NCI-H2196 treated with DMSO at 0.1 percent for 48 hours (cell line): Measurements from ENCODE around the gene C6orf89.
A peak's percentile ranks its signal among the peaks of the same experiment; 100 is the strongest.
"Not testable (repeated sequence)": the region's sequence is repeated elsewhere in the genome, so short reads cannot be mapped to it uniquely, and the experiment has no call there.

ENCODE experiments used
- DNase-seq: peaks from one replicate; lab custom pipeline; 2025; ENCODE audit not compliant: unreplicated experiment; lab: John Stamatoyannopoulos, UW

Gene C6orf89

DNA sequence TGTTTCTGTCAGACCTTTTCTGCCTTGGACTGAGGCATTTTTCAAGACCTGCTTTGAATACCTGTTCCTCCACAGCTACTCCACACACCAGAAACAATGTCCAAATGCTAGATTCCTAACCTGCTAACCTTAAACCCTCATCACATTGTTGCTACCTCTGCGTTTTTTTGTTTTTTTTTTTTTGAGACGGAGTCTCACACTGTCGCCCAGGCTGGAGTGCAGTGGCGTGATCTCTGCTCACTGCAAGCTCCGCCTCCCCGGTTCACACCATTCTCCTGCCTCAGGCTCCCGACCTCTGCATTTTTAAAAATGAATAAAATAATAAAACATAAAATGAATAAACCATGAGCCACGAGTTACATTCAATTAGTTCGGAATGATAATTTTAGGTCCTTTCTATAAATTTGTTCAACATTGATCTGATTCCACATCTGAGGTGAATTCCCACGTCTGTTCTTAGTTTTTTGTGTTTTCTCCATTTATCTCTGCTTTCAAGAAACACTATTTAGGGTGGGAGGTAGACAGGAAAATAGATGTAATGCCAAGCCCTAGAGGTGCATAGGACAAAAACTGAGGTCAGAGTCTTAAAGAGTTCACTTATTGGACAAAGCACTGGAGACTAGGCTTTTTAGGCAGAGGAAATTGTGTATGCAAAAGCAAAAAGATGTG, 1.3 kb downstream of the C6orf89 start:
- no peak for DNase-seq

DNA sequence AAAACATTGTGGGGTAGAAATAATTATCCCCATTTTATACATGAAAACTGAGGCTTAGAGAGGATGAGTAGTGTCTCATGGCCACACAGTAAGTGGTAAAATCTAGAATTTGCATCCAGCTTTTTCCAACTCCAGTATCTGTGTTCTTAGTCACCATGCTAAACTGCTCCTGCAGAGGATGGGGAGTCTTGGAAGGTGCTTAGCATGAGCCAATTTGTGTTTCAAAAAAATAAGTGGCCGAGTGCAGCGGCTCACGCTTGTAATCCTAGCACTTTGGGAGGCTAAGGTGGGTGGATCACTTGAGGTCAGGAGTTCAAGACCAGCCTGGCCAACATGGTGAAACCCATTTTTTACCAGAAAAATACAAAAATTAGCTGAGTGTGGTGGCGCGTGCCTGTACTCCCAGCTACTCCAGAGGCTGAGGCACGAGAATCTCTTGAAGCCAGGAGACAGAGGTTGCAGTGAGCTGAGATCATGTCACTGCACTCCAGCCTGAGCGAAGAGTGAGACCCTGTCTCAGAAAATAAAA, 2.4 kb downstream of the C6orf89 start:
- DNase-seq, result no peak

DNA sequence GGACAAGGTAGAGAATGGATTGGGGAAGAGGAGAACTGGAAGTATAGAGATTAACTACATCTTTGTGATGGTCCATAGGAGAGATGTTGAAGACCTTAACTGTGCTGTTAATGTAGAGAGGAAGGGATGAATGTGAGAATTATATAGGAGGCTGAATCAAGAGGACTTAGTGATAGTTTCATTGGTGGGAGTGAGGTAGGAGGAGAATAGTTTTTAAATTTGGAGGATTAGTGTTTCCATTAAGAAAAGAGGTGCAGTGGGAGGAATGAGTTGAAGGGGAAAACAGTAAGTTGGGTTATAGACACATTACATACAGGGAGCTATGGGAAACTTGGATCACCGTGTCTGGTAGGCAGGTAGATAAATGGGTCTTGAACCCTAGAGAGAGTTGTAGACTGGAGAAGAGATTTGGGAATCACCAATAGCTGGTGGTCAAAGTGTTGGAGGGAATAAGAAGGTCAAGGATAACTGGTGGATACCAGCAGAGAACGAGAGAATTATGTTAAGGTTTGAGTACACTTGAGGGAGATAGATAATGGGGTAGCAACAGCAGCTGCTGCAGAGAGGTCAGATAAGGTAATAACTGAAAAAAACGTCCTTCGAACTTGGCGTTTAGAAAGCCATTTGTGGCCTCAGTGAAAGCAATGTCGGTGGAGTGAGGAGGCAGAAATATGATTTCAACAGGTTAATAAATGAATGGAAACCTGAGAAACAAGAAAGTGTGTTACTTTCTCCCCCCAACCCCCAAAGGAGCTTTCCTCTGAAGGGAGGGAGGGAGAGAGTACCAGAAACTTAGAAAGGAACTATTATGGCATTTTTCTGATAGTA, 3.1 kb downstream of the C6orf89 start:
- DNase-seq, result no peak

DNA sequence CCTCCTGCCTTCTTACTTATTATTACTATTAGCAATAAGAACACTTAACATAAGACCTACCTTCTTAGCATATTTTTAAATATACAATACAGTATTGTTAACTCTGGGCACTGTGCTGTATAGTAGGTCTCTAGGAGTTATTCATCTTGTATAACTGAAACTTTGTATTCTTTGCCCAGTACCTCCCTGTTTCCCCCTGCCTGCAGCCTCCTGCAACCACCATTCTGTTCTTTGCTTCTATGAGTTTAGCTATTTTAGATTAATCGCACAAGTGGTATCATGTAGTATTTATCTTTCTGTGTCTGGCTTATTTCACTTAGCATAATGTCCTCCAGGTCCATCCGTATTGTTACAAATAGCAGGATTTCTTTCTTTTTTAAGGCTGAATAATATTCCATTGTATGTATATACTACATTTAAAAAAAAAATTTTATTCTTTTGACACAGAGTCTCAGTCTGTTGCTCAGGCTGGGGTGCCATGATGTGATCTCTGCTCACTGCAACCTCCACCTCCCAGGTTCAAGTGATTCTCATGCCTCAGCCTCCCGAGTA, 4.4 kb downstream of the C6orf89 start:
- DNase-seq, result no peak

DNA sequence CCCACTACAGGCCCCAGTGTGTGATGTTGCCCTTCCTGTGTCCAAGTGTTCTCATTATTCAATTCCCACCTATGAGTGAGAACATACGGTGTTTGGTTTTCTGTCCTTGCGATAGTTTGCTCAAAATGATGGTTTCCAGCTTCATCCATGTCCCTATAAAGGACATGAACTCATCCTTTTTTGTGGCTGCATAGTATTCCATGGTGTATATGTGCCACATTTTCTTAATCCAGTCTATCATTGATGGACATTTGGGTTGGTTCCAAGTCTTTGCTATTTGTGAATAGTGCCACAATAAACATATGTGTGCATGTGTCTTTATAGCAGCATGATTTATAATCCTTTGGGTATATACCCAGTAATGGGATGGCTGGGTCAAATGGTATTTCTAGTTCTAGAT, 5.4 kb downstream of the C6orf89 start:
- not testable (repeated sequence) for DNase-seq

DNA sequence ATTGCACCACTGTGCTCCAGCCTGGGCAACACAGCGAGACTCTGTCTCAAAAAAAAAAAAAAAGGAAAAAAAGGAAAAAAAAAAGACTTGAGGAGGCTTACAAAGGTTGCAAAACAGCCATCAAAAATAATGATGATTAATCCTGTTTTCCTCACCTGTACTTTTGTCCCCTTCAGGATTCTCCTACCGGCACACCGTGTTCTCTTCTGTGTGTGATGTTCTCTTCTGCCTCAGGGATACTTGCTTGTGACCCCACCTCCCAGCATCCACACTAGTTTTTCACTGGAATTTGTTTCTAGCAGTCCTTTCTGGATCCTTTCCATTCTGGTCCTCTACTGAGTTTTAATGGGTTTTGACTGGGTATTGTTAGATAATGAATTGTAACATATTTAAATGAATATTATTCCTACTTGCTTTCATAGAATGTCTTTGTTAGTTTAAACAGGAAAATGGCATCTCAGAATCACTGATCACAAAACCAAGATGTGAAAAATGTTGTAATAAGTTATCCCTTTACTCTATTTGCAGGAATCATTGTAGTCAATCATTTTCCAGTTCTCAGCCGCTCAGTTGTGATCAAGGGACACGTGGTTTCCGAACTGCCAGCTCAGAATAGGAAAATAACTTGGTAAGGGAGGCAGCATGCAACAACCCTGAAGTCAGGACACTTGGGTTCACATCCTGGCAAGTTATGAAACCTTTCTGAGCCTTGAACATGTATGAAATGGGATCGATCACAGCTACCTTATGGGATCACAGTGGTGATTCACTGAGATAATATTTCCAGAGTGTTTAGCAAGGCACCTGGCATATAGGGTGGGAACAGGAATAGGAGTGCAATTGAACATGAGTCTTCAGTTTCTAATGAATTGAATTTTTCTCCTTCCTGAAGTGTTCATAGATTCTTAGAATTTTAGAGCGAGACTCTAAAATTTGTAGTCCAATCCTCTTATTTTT, 8.5 kb downstream of the C6orf89 start:
- DNase-seq, result no peak

DNA sequence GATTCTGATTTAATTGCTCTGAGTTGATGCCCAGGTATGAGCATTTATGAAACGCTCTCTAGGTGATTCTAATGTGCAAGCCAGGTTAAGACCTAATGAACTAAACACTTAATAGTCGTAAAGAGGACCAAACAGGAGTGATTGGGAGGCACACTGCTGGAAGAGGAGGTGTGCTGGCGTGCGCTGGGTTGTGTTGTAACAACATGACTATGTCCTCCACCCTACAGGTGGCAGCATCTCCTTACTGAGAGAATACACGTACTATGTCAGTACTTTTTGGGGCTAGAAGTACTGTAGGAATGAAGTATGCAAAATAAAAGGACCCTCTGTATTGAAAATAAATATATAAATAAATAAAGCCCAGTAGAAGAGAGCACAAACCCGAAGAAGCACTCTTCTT, 11.9 kb downstream of the C6orf89 start:
- no peak for DNase-seq

DNA sequence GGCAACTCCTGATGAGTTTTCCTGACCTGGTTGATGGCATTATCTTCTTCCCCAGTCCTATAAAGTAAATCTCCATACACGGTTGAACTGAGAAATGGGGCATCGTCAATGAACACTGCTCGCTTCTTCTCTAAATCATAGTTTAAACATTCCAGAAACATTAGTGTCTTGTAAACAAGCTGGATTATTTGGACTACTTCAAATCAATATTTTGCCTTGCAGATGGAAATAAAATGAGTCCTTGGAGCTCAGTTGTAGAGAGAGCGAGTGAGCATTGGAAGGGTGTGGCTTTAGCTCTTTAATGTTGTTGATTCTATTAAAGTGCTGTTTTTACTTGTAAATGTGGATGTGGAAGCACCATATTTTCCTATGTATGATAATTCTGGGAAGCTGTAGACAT, 18.4 kb downstream of the C6orf89 start:
- DNase-seq, result no peak

DNA sequence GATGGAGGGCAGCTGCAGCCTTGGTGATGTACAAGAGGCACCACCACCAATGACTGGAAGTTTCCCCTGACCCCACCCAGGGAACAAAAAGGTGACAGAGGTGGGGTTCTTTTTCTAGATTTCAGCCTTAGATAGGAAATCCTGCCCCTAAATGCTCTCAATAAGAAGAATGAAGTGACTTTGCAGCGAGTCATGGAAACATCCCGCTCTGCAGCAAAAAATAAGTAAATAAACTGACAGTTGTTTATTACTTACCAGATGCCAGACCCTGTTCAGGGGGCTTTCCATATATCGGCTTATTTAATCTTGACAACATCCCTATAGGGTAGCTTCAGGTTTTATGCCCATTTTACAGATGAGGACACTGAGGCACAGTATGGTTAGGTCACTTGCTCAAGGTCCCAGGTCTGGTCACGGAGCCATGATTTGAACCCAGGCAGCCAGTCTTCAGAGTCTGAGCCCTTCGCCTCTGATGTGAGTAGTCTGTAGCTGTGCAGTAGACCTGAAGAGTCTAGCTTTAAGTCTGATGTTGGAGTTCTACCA, 19.2 kb downstream of the C6orf89 start:
- no peak for DNase-seq

DNA sequence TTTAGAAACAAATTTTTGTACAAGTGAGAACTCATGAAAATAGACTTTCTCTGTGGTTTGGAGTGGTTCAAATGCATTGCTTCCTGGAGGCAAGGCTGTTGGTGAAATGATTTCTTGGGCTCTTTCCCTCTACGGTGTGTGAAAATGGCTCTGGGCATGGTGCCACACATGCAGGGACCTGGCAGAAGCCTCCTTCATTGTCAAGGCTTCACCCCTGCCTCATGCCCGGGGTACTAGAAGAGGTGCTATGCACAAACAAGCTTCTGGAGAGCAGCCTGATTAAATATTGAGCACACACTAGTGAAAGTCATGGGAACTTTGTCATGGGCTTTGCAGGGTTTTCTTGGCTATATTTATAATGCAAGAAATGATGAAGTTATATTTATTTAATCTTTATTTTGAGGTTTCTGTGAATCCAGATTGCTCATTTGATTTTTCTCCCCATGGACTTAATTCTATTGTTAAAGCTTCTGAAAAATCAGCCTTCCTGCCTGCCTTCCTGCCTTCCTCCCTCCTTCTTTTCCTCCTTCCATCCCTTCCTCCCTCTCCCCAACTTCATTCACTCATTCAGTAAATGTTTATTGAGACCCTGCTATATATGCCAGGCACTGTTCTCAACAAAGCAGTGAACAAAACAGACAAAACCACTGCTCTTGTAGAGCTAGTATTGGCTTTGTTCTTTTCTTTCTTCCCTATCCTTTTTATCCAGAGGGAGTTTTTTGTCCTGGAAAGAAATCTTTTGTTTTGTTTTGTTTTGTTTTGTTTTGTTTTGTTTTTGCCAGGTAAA, 21.0 kb downstream of the C6orf89 start:
- DNase-seq, result peak; percentile 72

DNA sequence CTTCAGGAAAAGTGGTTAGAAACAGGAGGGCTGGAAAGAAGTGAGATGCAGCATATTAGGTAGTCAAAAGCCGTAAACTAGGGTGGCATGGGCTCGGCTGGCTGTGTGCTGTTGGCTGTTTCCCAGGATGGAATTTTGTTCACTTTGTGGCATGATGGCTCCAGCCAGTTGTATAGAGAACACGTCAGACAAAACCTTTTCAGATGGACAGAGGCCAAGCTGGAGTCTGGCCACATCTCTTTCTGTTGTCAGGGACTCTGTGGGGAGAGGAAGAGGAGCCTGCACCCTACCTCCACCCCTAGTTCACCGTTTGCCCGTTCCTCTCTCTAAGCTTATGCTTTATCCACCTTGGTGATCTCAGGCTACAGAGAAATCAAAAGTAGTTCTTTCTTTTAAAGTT, 22.0 kb downstream of the C6orf89 start:
- peak; percentile 19 for DNase-seq

DNA sequence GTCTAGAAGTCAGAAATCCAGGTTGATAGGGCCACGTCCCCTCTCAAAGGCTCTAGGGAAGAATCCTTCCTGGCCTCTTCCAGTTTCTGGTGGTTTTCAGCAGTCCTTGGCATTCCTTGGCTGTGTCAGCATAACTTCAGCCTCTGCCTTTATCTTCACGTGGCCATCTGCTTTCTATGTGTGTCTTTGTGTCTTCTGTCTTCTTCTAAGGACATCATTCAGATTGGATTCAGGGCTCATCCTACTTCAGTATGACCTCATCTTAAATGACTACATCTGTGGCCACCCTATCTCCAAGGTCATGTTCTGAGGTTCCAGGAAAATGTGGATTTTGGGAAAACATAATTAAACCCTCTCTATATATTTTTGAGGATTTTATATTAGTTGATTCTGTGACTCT, 23.0 kb downstream of the C6orf89 start:
- DNase-seq, result no peak

DNA sequence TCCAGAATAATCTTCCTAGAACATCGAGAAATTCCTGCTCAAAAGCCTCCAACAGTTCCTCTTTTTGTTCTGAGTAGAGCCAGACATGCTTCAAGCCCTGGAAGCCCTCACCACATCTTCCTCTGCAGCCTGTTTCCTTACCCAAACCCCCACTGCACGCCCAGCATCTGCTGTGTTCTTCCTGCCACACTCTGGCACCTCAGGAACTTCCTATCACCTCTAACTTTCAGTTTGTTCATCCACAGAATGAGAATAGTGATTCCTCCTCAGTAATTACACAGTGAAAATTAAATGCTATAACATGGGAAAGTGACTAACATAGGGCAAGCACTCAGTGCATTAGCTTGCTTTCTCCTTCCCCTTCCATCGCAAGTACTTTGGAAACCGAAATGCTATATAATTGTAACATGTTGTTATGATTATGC, 26.3 kb downstream of the C6orf89 start:
- DNase-seq, result no peak

DNA sequence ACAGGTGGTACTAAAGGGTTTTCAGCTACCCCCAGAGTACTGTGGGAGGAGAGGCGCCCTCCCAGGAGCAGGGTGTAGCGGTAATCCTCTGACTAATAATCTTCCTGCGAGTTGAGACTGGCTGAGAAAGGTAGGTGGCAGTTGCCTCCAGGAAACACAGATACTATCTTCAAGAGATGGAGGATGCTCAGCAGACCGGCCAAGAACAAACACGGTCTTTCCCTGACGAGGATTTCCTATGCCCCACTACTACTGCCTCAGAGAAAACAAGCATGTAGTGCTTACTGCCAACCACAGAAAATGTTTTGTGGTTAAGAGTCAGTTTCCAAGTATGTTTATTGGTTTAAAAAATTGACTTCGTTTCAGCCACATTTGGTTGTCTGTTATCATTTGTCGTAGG, 26.8 kb downstream of the C6orf89 start:
- DNase-seq, result no peak

DNA sequence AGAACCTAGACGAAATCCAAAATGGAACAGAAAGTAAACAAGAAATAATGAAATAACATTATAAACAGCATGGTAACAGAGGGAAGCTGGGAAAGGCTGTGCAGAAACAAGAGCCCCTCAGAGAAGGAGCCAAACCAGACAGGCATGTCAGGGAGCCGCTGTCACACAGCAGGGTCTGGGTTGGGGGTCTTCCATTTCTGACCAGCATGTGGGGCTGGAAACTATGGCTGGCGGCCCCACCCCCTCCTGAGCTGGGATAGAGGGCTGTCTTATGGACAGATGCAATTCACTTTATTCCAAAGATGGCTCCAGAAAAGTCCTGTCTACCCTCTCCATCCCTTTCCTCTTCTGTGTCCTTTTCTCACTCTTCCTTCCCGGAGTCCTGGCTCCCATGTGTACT, 27.3 kb downstream of the C6orf89 start:
- DNase-seq, result no peak

DNA sequence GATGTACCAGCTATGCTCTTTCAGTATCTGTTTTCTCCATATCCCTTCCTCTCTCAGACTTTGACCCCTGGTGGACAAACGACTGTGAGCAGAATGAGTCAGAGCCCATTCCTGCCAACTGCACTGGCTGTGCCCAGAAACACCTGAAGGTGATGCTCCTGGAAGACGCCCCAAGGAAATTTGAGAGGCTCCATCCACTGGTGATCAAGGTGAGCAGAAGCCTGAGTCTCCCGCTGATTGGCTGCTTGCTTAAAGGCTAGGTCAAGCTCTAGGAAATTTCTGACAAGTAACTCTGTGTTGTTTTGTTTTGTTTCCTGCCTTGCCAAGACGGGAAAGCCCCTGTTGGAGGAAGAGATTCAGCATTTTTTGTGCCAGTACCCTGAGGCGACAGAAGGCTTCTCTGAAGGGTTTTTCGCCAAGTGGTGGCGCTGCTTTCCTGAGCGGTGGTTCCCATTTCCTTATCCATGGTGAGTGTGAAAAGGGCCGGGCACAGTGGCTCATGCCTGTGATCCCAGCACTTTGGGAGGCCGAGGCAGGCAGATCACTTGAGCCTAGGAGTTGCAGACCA, 28.6 kb downstream of the C6orf89 start:
- peak; percentile 60 for DNase-seq

DNA sequence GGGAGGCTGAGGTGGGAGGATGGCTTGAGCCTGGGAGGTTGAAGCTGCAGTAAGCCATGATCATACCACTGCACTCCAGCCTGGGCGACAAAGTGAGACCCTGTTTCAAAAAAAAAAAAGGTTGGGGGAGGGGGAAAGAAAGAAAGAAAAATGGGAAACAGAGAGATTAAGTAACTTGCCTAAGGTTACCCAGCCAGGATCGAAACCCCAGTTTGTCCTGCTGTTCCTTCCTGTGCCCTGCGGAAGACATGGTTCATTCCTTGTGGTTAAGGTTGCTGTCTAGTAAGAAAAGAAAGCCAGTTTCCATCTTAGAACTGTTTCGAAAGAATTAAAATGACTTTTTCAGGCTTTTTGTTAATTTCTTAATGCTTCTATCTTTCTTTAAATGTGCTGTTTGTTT, 29.8 kb downstream of the C6orf89 start:
- DNase-seq, result no peak

DNA sequence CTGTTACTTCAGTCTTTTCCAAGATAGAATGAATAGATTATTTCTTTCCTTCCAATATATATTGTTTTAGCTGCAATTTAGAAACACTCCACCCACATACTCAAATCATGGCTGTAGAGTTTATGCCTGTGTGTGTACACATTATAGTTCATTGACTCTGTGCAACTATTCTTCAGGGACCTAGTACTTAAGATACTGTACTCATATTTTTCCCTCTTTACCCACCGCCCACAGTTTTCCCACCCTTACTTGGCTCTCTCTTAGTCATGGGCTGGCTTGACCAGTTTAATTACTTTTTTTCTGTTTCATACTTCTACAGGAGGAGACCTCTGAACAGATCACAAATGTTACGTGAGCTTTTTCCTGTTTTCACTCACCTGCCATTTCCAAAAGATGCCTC, 30.4 kb downstream of the C6orf89 start:
- DNase-seq, result no peak

DNA sequence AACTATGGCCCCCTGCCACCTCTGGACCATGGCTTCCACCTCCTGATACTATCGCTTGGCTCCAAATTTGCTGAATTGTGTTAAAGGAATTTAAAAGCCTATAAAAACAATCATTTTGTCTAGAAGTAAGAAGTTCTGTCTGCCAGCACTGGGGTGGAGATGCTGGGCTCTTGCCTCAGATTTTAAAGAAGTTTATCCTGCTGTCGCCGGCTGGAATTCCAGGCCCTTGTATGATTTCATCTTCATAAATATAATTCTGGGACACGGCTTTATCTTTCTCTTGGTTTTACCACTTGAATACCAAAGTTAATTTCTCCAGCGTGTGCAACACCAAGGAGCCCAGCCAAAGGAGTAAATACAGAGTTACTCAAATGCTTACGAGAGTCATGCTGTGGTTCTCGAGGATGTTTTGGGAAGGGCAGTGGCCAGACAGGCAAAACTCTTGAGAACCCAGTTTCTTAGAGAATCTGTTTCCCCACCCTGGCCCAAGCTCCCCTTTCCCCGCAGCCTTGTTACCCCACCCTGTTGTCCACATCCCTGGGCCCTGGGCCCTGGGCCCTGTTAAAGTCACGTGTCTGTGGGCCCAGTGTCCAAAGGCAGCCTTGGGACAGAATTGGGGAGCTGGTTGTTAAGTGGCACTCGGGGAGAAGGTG, 31.9 kb downstream of the C6orf89 start:
- no peak for DNase-seq
